Measurements from ENCODE around the gene KDM2A.

- TF ChIP-seq EZH2 (IDR thresholded peaks at IDR 0.05; ENCODE audit: low read length, unreplicated experiment) (no peak), CTCF (conservative IDR thresholded peaks at IDR 0.05; ENCODE audit: low read depth, low read length) (no peak), EZH2phosphoT487 (IDR thresholded peaks at IDR 0.05; ENCODE audit: borderline replicate concordance, low read length) (no peak)
Measured at GRCh38 chr11:67284811-67285540, 165.9 kb downstream of the KDM2A start.
